HL-60 (cell line): Measurements from ENCODE around the gene RUNX3.

Experiments used
- POLR2AphosphoS5 ChIP-seq: IDR thresholded peaks from 2 replicates; pipeline ENCODE4 v1.6.1; 2012; ENCODE audit warnings: low read depth
- TF ChIP-seq, protein P1 (sequence below): IDR thresholded peaks from one replicate; pipeline ENCODE4 v1.5.1; 2011; ENCODE audit warnings: low read length, control low read depth, inconsistent platforms; ENCODE audit not compliant: insufficient read depth

DNA sequence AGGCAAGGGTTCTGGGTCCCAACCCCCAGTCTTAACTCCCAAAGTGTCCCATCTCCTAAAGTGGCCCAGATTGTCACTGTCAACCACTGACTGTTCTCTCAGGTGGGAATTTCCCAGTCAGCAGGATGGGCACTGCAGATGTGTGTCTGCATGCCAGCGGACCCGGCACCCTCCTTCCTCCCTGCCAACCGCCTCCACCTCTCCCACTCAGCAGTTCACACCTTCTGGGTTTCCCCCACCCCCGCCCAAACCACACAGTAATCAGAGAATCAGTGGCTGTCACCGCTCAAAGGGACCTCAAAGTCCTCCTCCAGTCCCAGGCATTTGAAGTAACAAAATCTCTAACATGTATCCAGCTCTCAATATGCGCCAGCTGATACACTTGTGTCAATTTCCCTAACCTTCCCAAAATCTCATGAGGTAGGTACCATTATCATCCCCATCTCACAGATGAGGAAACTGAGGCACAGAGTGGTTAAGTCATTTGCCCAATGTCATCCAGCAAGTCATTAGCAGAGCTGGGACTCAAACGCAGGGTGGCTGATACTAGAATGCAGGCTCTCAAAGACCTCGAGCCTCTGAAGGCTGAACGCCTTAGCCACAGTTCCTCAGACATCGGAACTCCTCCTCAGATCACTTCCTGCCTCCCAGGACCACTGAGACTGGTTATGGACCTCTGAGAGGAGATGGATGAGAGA is 4.8 kb downstream of the RUNX3 start:
- TF ChIP-seq POLR2AphosphoS5 = no peak
- TF ChIP-seq, protein P1, sequence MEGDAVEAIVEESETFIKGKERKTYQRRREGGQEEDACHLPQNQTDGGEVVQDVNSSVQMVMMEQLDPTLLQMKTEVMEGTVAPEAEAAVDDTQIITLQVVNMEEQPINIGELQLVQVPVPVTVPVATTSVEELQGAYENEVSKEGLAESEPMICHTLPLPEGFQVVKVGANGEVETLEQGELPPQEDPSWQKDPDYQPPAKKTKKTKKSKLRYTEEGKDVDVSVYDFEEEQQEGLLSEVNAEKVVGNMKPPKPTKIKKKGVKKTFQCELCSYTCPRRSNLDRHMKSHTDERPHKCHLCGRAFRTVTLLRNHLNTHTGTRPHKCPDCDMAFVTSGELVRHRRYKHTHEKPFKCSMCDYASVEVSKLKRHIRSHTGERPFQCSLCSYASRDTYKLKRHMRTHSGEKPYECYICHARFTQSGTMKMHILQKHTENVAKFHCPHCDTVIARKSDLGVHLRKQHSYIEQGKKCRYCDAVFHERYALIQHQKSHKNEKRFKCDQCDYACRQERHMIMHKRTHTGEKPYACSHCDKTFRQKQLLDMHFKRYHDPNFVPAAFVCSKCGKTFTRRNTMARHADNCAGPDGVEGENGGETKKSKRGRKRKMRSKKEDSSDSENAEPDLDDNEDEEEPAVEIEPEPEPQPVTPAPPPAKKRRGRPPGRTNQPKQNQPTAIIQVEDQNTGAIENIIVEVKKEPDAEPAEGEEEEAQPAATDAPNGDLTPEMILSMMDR = no peak
